Activated CD4-positive, alpha-beta T cell treated with anti-CD3 and anti-CD28 coated beads, Interleukin-2, amount 10 ng/mL, durations not matched to agents 7 days and 5 days (primary cell): ENCODE results near the gene MED12L. TPM values are rescaled to one million over a fixed set of nuclear protein-coding genes. Genes with fewer than 3 reads are reported as not detected.

Experiments used
- CTCF ChIA-PET: fragments of 350-600 bp; sonication (Branson Sonifier 250); formaldehyde crosslinking; loops from one replicate; lab custom pipeline; 2021; ENCODE audit warnings: antibody characterized with exemption; lab: Charles Lee
- POLR2A ChIA-PET: fragments of 350-600 bp; sonication (Branson Sonifier 250); formaldehyde crosslinking; loops from one replicate; lab custom pipeline; 2021; ENCODE audit warnings: antibody characterized with exemption; lab: Charles Lee
- DNase-seq: peaks from one replicate; pipeline ENCODE4 v3.0.0-alpha.2; 2020
- H3K27ac Mint-ChIP-seq: one replicate; pipeline ENCODE4 v1.8.0; 2021; ENCODE audit warnings: mild to moderate bottlenecking, moderate library complexity, mixed read lengths
- H3K27me3 Mint-ChIP-seq: one replicate; pipeline ENCODE4 v1.8.0; 2021; ENCODE audit warnings: mixed read lengths
- H3K36me3 Mint-ChIP-seq: one replicate; pipeline ENCODE4 v1.8.0; 2021; ENCODE audit warnings: low read depth, mixed read lengths
- H3K4me1 Mint-ChIP-seq: one replicate; pipeline ENCODE4 v1.8.0; 2021; ENCODE audit warnings: mixed read lengths
- H3K4me3 Mint-ChIP-seq: one replicate; pipeline ENCODE4 v1.8.0; 2021; ENCODE audit warnings: mild to moderate bottlenecking, moderate library complexity, mixed read lengths
- H3K9me3 Mint-ChIP-seq: one replicate; pipeline ENCODE4 v1.8.0; 2021; ENCODE audit warnings: mixed read lengths
- total RNA-seq, 2 experiments: library from RNA; stranded (reverse); gene quantifications; one replicate each; pipeline ENCODE4 v1.2.3, GENCODE V29; 2021

MED12L gene
- total RNA-seq, 2 experiments from 2014 or later = 0.35 to 0.92 TPM

GRCh38 chr3:151171145-151171757 lies 85.8 kb downstream of the MED12L start:
- peak; percentile 72 for DNase-seq
- Mint-ChIP-seq H3K27me3 (no peaks in the 10 kb centered on the region), H3K4me1 (peaks cover 57% of the 10 kb centered on the region), H3K9me3 (peaks cover 1% of the 10 kb centered on the region), H3K4me3 (peak overlapping the region; percentile 55), H3K27ac (peak overlapping the region; percentile 90), H3K36me3 (peaks cover 2% of the 10 kb centered on the region)
- CTCF ChIA-PET = interaction anchor here (1.0 to 2.6 kb wide), 10 partner anchors 14 to 157 kb away, joined by 3 to 11 read pairs (median 6); partner anchors contain the start of genes GPR171 and P2RY14
- POLR2A ChIA-PET = interaction anchor here (0.6 to 1.5 kb wide), 2 partner anchors 27 to 29 kb away, joined by 3 to 4 read pairs; no protein-coding TSS in a partner anchor

- Mint-ChIP-seq H3K4me3 (no peak overlapping the region), H3K4me1 (peaks cover 50% of the 10 kb centered on the region), H3K36me3 (peaks cover 2% of the 10 kb centered on the region), H3K27me3 (no peaks in the 10 kb centered on the region), H3K27ac (no peak overlapping the region), H3K9me3 (peaks cover 1% of the 10 kb centered on the region)
- CTCF ChIA-PET = interaction anchor here (1.2 to 1.5 kb wide), 2 partner anchors 54 to 154 kb away, joined by 4 to 6 read pairs; no protein-coding TSS in a partner anchor
- POLR2A ChIA-PET = no interaction called here
- DNase-seq = no peak
Measured at GRCh38 chr3:151174351-151174750, 88.9 kb downstream of the MED12L start.

- Mint-ChIP-seq H3K9me3 (peaks cover 1% of the 10 kb centered on the region), H3K4me3 (no peak overlapping the region), H3K27me3 (no peaks in the 10 kb centered on the region), H3K4me1 (peaks cover 44% of the 10 kb centered on the region), H3K36me3 (peaks cover 2% of the 10 kb centered on the region), H3K27ac (no peak overlapping the region)
- POLR2A ChIA-PET = no interaction called here
- DNase-seq = no peak
- CTCF ChIA-PET = interaction anchor here (1.0 to 1.5 kb wide), 2 partner anchors 9 to 152 kb away, joined by 3 to 6 read pairs; no protein-coding TSS in a partner anchor
Measured at GRCh38 chr3:151175952-151176351, 90.5 kb downstream of the MED12L start.

- Mint-ChIP-seq H3K4me1 (peaks cover 37% of the 10 kb centered on the region), H3K4me3 (no peak overlapping the region), H3K36me3 (peaks cover 2% of the 10 kb centered on the region), H3K9me3 (peaks cover 1% of the 10 kb centered on the region), H3K27ac (no peak overlapping the region), H3K27me3 (no peaks in the 10 kb centered on the region)
- POLR2A ChIA-PET = no interaction called here
- DNase-seq = no peak
- CTCF ChIA-PET = interaction anchor here (1.1 to 2.1 kb wide), 5 partner anchors 10 to 84 kb away, joined by 3 to 5 read pairs (median 4); no protein-coding TSS in a partner anchor
Measured at GRCh38 chr3:151178208-151178845, 92.9 kb downstream of the MED12L start.

- Mint-ChIP-seq H3K4me3 (peak overlapping the region; percentile 3), H3K36me3 (peaks cover 5% of the 10 kb centered on the region), H3K27me3 (no peaks in the 10 kb centered on the region), H3K4me1 (peaks cover 59% of the 10 kb centered on the region), H3K27ac (peak overlapping the region; percentile 87), H3K9me3 (peaks cover 2% of the 10 kb centered on the region)
- ChIA-PET CTCF (interaction anchor here (0.6 to 2.4 kb wide), 7 partner anchors 10 to 78 kb away, joined by 3 to 10 read pairs (median 4); partner anchors contain the start of gene GPR171), POLR2A (no interaction called here)
- no peak for DNase-seq
Measured at GRCh38 chr3:151182349-151183079, 97.0 kb downstream of the MED12L start.

- POLR2A ChIA-PET = no interaction called here
- Mint-ChIP-seq H3K27ac (peak overlapping the region; percentile 87), H3K36me3 (peaks cover 5% of the 10 kb centered on the region), H3K4me3 (peak overlapping the region; percentile 48), H3K4me1 (peaks cover 61% of the 10 kb centered on the region), H3K9me3 (peaks cover 2% of the 10 kb centered on the region), H3K27me3 (no peaks in the 10 kb centered on the region)
- CTCF ChIA-PET = interaction anchor here (0.6 to 2.4 kb wide), 7 partner anchors 11 to 77 kb away, joined by 3 to 10 read pairs (median 3); partner anchors contain the start of gene GPR171
- peak; percentile 52 for DNase-seq
Measured at GRCh38 chr3:151183265-151183671, 97.8 kb downstream of the MED12L start.

- no peak overlapping the region for H3K27ac Mint-ChIP-seq
- no peak for DNase-seq
- POLR2A ChIA-PET = no interaction called here
- peaks cover 37% of the 10 kb centered on the region for H3K36me3 Mint-ChIP-seq
- H3K4me3 Mint-ChIP-seq = no peak overlapping the region
- peaks cover 22% of the 10 kb centered on the region for H3K9me3 Mint-ChIP-seq
- H3K4me1 Mint-ChIP-seq = peaks cover 48% of the 10 kb centered on the region
- CTCF ChIA-PET = interaction anchor here (1.7 kb wide), 1 partner anchor 13 kb away, joined by 5 read pairs; no protein-coding TSS in a partner anchor
- H3K27me3 Mint-ChIP-seq = no peaks in the 10 kb centered on the region
Measured at GRCh38 chr3:151191095-151191494, 105.6 kb downstream of the MED12L start.

- Mint-ChIP-seq H3K4me3 (no peak overlapping the region), H3K4me1 (peaks cover 45% of the 10 kb centered on the region), H3K27me3 (no peaks in the 10 kb centered on the region), H3K9me3 (peaks cover 25% of the 10 kb centered on the region), H3K27ac (no peak overlapping the region), H3K36me3 (peaks cover 46% of the 10 kb centered on the region)
- ChIA-PET CTCF (interaction anchor here (1.2 to 2.1 kb wide), 2 partner anchors 9 to 25 kb away, joined by 4 to 11 read pairs; partner anchors contain the start of gene GPR171), POLR2A (no interaction called here)
- no peak for DNase-seq
Measured at GRCh38 chr3:151192545-151192944, 107.1 kb downstream of the MED12L start.

GRCh38 chr3:151195826-151196225 lies 110.4 kb downstream of the MED12L start:
- Mint-ChIP-seq H3K27me3 (no peaks in the 10 kb centered on the region), H3K36me3 (peaks cover 68% of the 10 kb centered on the region), H3K27ac (peak overlapping the region; percentile 36), H3K9me3 (peaks cover 29% of the 10 kb centered on the region), H3K4me3 (no peak overlapping the region), H3K4me1 (peaks cover 44% of the 10 kb centered on the region)
- POLR2A ChIA-PET = no interaction called here
- CTCF ChIA-PET = interaction anchor here (0.9 to 3.6 kb wide), 7 partner anchors 9 to 111 kb away, joined by 3 to 13 read pairs (median 4); no protein-coding TSS in a partner anchor
- no peak for DNase-seq

GRCh38 chr3:151196434-151196833 lies 111.0 kb downstream of the MED12L start:
- CTCF ChIA-PET = interaction anchor here (0.9 to 3.6 kb wide), 6 partner anchors 10 to 111 kb away, joined by 3 to 13 read pairs (median 5); no protein-coding TSS in a partner anchor
- H3K4me1 Mint-ChIP-seq = peaks cover 42% of the 10 kb centered on the region

GRCh38 chr3:151197228-151197627 lies 111.8 kb downstream of the MED12L start:
- no peak for DNase-seq
- H3K27me3 Mint-ChIP-seq = no peaks in the 10 kb centered on the region
- peaks cover 41% of the 10 kb centered on the region for H3K4me1 Mint-ChIP-seq
- ChIA-PET POLR2A (no interaction called here), CTCF (interaction anchor here (1.7 to 3.6 kb wide), 3 partner anchors 11 to 31 kb away, joined by 3 to 13 read pairs (median 7); no protein-coding TSS in a partner anchor)
- peaks cover 76% of the 10 kb centered on the region for H3K36me3 Mint-ChIP-seq
- no peak overlapping the region for H3K4me3 Mint-ChIP-seq
- H3K27ac Mint-ChIP-seq = no peak overlapping the region
- H3K9me3 Mint-ChIP-seq = peaks cover 26% of the 10 kb centered on the region

More at GRCh38 chr3:151196434-151196833, 111.0 kb downstream of the MED12L start:
- H3K4me3 Mint-ChIP-seq = no peak overlapping the region
- H3K27me3 Mint-ChIP-seq = no peaks in the 10 kb centered on the region
- POLR2A ChIA-PET = no interaction called here
- H3K36me3 Mint-ChIP-seq = peaks cover 69% of the 10 kb centered on the region
- DNase-seq = no peak
- H3K9me3 Mint-ChIP-seq = peaks cover 26% of the 10 kb centered on the region
- H3K27ac Mint-ChIP-seq = no peak overlapping the region
